GM19239 (cell line): ENCODE results near the gene GTF3C1.
"Not testable (repeated sequence)": the region's sequence is repeated elsewhere in the genome, so short reads cannot be mapped to it uniquely, and the experiment has no call there.

ENCODE experiments used
- DNase-seq: peaks from one replicate; pipeline ENCODE4 v3.0.0; 2011; ENCODE audit warnings: low spot score; ENCODE audit not compliant: insufficient read length
- FAIRE-seq: peaks from 2 replicates; lab custom pipeline; 2011; peaks lifted over from hg19 to GRCh38; lab: Jason Lieb, UNC

The GTF3C1 gene

DNA sequence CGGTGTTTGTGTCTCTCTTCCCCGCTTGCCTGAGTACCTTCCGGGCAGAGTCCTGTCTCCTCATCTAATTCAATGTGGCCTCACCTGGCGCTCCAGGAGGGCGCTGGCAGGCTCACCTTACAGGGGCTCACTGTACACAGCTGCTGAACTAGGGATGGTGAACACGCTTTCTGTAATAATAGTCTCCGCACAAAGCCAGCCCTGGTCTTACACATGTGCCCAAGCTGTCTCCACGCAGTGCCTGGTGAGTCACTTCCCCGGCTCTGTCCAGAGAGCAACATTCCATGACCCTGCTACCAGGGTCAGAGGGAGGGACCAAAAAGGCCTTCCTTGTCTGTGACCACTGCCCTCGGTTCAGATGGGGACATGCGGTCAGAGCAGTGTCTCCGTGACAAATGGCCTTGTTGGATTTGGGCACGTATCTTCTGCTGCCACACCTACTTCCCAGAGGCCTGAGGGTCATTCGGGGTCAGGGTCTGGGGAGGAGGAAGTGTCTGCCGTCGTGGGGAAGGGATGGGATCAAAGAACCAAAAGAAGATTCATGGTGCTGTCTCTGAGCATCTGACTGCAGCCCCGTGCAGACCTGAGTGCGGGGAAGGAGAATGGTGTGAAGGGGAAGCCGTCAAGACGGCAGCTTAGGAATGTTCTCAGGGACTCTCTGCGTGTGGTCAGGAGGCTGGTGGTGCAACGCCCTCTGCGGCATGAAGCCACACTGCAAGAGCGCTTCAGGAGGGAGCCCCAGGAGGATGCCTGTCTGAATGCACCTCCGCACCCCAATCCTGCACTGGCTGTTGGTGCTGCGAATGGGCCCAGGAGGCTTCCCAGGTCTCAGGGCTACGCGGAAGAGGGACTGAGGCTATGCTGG lies 78.9 kb downstream of the GTF3C1 start:
- FAIRE-seq: no peak
- DNase-seq: no peak

GRCh38 chr16:27468941-27469531 lies 80.7 kb downstream of the GTF3C1 start:
- DNase-seq (no peak), FAIRE-seq (no peak)

DNA sequence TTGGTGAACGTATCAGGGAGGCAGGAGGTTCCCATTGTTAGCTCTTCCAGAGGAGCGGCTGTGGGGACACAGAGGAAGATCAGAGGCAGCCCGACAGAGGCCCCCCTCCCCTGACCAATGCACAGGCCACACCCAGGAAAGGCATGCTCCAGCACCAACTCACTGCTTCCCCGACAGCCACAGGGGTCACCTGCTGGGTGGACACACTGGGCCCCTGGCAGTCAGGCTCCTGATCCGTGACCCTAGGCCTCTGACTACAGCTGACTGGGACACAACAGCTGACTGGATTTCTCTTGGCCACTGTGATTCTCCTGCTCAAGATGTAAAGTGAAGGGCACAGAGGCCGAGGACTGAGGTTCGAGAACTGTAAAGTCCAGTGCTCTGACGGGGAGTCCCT lies 84.2 kb downstream of the GTF3C1 start:
- DNase-seq (no peak), FAIRE-seq (no peak)

DNA sequence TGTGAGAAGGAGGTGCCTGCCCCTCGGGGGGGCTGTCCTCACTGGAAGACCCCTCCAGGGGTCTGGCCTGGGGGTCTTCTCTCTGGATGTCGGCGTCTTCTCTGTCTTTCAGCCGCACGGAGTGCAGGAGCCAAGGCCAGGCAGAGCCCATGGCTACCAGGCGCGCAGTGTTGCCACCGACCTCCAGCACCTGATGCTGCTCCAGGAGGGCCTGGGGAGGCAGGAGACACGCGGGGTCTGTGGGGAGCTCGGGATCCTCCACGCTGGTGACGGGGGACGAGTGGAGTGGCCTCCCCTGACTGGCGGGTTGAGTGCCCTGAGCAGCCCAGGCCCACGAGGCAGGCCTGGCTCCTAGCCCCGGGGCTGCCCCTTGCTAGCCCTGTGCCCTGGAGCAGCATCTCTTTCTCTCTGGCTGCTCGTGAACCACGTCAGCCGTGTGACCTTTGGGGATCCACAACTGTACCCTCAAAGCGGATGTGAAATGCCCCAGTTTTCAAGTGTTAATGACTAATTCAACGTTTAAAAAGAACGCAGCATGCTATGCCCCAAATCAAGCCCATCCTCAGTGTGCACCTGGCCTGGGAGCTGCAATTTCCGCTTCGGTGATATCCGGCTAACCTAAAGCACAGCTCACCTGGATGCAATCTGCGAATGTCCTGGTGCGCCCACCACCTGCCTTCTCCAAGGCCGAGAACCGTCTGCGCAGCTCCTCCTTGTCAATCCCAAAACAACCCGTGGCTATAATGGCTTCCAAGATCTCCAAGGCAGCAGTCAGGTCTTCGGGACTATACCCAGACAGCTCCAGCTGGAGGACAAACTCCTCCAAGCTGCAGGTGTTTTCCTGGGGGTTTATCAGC lies 84.9 kb downstream of the GTF3C1 start:
- FAIRE-seq (no peak), DNase-seq (no peak)

GRCh38 chr16:27463741-27464591 lies 85.7 kb downstream of the GTF3C1 start:
- no peak for FAIRE-seq
- no peak for DNase-seq

GRCh38 chr16:27462846-27463682 lies 86.6 kb downstream of the GTF3C1 start:
- DNase-seq: no peak

DNA sequence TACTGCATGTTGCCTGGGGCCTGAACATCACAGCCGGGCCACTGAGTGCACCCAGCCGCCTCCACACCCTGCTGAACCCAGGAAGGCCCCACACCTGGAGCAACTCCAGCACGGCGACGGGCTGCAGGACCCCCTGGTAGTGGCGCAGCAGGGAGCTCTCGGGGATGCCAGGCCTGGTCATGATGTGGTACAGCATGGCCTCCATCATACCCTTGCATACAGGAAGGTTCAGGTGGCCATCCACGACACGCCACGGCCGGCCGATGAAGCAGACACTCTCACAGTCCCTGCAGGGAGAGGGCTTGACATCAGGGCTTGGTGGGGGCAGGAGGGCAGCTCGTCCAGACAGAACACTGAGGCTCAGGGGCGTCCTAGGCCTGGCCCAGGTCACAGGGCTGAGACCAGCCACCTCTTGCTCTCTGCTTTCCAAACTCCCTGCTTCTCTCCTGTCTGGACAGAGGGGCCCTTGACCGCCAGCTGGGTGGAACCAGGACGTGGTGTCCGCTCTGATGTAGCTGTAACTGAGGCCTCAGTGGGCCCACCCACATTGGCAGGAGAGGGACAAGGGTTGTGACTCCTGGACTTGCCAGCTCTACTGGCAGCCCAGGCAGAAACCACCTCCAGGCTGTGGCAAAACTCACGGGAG lies 87.4 kb downstream of the GTF3C1 start:
- no peak for DNase-seq
- FAIRE-seq: no peak

More at GRCh38 chr16:27462846-27463682, 86.6 kb downstream of the GTF3C1 start:
- FAIRE-seq: no peak

DNA sequence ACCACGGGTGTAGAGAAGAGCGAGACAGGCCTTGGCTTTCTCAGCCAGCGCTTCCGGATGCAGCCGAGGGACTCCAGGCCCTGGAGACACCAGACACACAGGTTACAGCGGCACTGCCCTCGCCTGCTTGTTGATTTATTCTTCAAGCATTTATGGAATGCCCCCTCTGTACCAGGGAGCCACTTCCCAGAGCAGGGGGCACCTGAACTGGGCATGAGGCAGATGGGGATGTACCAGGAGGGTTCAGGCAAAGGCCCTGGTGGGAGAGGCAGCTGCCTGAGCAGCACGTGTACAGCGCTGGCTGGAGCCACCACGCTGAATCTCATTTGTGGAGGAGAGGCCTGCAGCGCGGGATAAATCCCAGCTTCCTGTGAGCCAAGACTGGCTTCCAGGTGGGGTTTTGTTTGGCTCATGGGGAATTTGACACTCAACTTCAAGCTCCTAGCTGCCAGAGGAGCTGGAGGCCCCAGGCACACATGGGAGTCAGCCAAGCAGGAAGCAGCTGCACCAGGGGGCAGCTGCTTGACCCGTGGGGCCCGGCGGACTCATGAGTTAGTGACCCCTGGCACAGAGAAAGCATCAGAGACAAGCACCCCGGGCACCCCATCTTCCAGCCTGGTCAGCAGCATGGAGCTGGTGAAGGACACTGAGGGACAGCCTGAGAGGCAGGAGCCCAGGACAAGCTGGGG lies 88.1 kb downstream of the GTF3C1 start:
- FAIRE-seq (no peak), DNase-seq (no peak)

- no peak for DNase-seq
- FAIRE-seq: no peak
Measured at GRCh38 chr16:27460663-27461482, 88.8 kb downstream of the GTF3C1 start.

DNA sequence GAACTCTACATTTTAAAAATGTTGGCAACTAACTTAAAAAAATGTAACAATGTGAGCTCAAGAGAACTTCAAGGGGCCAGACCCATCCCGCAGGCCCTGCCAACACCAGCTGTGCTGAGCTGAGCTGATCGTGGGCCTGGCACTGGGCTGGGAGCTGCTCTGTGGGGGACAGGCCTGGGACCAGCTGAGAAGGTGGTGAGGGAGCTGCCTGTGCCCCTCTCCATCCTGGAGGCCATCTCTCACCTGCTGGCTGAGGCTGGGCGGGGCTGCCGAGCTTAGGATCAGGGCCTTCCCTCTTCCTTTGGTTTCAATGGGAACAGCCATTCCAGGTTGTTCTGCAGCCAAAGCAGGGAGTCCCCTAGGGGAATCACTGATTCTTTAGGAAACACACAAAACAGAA lies 89.5 kb downstream of the GTF3C1 start:
- DNase-seq (no peak), FAIRE-seq (no peak)

- DNase-seq: no peak
- no peak for FAIRE-seq
Measured at GRCh38 chr16:27458987-27459688, 90.6 kb downstream of the GTF3C1 start.

GRCh38 chr16:27458258-27458657 lies 91.5 kb downstream of the GTF3C1 start:
- no peak for FAIRE-seq
- DNase-seq: no peak

GRCh38 chr16:27457605-27457900 lies 92.2 kb downstream of the GTF3C1 start:
- not testable (repeated sequence) for FAIRE-seq

DNA sequence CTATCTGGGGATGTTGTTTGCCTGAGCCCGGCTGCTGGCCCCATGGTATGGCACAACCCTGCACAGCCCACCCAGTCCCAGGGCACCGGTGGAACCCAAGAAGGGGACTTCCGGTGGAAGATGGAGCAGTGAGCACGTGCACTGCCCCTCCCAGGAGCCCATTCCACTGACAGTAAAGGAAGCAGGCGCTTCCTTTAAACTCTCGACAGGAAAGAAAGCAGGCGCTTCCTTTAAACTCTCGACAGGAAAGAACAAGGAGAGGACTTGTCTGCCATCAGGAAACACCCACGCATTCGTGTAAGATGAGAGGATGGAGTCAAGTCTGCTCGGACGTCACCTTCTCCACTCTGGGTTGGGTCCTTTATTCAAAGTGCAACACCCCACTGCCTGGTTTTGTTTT lies 94.0 kb downstream of the GTF3C1 start:
- FAIRE-seq (no peak), DNase-seq (no peak)

More at GRCh38 chr16:27457605-27457900, 92.2 kb downstream of the GTF3C1 start:
- DNase-seq: not testable (repeated sequence)

DNA sequence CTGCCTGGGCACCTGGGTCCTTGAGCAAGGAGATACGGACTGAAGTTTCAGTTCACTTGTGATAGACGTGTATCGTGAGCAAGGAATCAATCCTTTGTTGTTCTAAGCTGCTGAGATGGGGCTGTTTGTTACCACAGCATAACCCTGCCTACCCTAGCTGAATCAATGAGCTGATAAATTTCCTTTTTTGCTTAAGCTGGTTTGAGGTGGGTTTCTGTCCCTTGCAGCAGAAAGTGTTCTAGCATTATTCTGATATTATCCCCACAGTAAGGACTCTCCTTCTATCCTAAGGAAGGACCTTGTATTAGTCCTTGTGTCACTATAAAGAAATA lies 96.3 kb downstream of the GTF3C1 start:
- DNase-seq (no peak), FAIRE-seq (no peak)

DNA sequence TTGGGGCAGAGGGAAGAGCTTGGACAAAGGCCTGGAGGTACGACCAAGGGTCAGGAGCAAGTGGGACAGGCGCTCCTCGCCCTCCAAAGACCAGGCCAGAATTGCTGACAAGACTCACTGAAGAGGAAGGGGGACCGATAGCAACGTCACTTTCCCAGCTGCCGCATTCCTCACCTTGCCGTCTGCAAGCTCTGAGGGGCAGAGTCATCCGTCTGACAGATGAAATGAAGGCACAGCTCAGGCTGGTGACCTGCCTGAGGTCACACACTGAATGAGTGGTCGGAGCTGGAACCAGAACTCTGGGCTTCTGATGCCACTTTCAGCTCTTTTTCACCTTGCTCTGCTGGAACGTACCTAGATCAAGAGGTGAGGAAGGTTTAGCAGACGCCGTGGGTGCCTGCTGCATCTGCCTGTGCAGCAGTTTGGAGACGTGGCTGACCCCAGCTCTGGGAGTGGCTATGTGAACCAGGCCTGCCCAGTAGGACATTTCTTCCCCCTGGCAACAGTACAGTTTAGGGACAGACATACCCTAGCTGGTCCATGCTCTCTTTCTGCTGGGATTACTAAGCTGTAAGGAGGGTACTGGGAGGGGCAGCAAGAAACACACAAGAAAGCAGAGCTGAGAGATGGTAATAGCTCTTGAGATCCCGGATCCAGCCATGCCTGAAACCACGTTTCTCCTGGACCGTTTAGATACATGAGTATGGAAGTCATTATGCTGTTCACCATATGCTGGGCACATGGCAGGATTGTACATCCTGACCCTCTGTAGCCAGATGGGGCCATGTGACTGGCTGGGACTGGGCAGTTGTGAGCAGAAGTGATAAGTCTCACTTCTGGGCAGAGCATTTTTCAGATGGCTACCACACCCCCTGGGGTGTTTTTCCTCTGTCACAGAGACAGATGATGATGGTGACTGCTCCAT lies 96.9 kb downstream of the GTF3C1 start:
- no peak for FAIRE-seq
- no peak for DNase-seq
